ENCODE data around the gene DPY19L1.
"Not testable (repeated sequence)": the region's sequence is repeated elsewhere in the genome, so short reads cannot be mapped to it uniquely, and the experiment has no call there.

DNA sequence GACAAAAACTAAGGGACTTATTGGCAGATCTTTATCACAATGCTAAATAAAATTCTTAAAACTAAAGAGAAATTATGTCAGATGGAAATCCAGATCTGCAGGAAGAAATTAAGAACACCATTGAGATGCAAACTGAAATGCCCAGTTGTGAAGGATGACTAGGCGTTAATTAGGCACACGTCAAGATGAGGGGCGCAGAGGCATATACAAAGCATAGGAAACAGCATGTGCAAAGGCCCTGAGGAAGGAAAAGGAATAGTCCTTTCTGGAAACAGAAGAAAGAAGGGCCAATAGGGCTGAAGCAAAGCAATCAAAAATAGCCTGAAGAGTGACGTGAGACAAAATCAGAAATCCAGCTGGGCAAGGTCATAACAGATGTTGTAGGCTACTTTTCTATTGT is 53.1 kb downstream of the DPY19L1 start:
- TF ChIP-seq, protein P1, sequence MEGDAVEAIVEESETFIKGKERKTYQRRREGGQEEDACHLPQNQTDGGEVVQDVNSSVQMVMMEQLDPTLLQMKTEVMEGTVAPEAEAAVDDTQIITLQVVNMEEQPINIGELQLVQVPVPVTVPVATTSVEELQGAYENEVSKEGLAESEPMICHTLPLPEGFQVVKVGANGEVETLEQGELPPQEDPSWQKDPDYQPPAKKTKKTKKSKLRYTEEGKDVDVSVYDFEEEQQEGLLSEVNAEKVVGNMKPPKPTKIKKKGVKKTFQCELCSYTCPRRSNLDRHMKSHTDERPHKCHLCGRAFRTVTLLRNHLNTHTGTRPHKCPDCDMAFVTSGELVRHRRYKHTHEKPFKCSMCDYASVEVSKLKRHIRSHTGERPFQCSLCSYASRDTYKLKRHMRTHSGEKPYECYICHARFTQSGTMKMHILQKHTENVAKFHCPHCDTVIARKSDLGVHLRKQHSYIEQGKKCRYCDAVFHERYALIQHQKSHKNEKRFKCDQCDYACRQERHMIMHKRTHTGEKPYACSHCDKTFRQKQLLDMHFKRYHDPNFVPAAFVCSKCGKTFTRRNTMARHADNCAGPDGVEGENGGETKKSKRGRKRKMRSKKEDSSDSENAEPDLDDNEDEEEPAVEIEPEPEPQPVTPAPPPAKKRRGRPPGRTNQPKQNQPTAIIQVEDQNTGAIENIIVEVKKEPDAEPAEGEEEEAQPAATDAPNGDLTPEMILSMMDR (IDR thresholded peaks at IDR 0.05; ENCODE audit: insufficient read depth, low read depth, low read length) = not testable (repeated sequence)
- not testable (repeated sequence) for TF ChIP-seq EZH2 (IDR thresholded peaks at IDR 0.05; ENCODE audit: insufficient read depth, low read length)

All from astrocyte (in vitro differentiated cells and primary cell).